Stimulated activated CD4-positive, alpha-beta T cell treated with anti-CD3 and anti-CD28 coated beads, TNF-alpha, amount 100 ng/mL, for 24 hours (primary cell): ENCODE results near the gene MIER1.
"Not testable (repeated sequence)": the region's sequence is repeated elsewhere in the genome, so short reads cannot be mapped to it uniquely, and the experiment has no call there.

Source experiments
- DNase-seq, 3 experiments: peaks; one replicate each; pipeline ENCODE4 v3.0.0-alpha.2; 2020; ENCODE audit warnings: low read depth in 3 of 3

MIER1 gene

DNA sequence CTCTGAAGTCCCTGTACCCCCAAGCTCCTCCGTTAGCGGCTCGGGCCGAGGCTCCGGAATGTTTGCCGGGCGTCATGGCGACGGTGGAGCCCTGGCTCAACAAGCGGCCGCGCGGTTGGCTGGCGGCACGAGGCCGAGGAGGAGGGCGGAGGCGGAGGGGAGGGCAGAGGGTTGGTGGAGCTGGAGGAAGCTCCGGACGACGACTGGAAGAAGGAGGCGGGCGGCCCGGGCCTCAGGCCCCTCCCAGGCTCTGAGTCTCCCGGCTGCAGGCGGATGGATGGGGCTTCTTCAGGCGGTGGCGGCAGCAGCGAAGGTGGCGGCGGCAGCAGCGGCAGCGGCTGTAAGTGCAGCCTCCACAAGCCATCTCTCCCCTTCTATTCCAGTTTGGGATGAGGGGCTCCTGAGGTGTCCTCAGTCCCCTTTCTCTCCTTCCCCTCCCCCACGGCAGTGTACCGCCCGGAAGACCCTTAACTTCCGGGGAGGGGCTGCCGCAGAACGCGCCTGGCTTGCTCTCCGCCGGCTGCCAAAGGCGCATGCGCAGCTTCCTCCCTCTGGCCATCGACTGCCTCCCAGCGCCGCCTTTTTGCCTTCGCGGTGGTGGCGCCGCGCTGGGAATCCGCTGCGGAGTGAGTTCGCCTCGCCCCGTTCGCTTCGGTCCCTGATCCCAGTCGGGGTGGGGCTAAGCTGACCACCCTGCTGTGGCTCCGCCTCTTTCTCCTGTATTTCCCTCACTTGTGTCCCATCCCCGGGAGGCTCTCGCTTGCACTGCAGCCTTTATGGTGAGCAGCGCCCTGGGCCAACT is at the start of gene MIER1, which contains the start of gene DNAI4:
Gene MIER1, plus strand, starts transcription at position 235 of the 802 bp plus-strand sequence. Its CDS starts 39 bp downstream, at position 274.
Gene DNAI4, minus strand, starts transcription at position 101 of the 802 bp plus-strand sequence. Its CDS starts 25 bp downstream, at position 76.
- peak; percentile 93 to 97 (median 96) for DNase-seq

DNA sequence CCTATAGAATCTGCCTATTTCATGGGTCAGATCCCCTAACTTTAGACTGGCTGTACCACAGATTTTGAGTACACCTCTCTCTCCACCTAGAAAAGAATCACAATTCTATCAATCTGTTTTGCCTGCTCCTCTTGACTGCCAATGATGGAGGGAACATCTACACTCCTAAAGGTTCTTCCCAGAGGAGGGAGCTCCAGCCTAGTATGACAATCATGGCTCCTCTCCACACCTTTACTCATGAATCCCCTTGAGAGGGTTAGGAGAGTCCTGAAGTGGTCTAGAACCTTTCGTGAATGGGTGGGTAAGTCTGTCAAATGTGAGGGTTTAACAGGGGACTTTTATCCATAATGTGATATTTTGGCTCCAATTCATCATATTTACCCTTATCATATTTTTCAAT is 48.1 kb upstream of the MIER1 start:
- no peak for DNase-seq

GRCh38 chr1:66889030-66889429 is 35.8 kb upstream of the MIER1 start:
- no peak for DNase-seq

DNA sequence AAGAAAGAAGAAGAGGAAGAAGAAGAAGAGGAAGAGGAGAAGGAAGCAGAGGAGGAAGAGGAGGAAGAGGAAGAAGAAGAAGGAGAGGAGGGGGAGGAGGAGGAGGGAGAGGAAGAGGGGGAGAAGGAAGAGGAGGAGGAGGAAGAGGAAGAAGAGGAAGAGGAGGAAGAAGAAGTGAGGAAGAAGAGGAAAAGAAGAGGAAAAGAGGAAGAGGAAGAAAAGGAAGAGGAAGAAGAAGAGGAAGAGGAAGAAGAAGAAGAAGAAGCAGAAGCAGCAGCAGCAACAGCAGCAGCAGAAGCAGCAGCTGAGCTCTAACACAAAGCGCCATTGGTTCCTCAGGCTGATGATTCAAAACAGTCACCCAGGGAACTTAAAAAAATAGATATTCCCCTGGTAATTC is 34.2 kb upstream of the MIER1 start:
- DNase-seq: no peak

- no peak for DNase-seq
Observed at GRCh38 chr1:66893712-66894111, 31.1 kb upstream of the MIER1 start.

- not testable (repeated sequence) for DNase-seq
Observed at GRCh38 chr1:66915203-66915602, 9.6 kb upstream of the MIER1 start.

DNA sequence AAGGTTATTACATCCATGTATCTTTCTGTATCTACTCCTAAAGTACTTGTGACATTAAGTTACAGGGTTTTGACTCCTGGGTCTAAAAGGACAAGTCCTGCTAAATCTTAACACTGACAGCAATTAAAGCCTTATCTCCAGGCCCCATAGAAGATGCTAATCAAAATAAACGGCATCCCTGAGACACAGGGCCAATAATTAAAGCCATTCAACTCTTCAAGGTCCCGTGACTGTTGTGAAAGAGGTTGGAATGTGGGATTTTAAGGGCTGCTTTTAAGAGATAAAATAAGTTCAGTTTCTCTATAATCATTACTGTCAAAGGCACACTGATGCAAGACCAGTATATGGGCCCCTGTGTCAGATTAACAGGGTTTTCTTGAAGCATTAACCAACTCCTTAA is 8.5 kb upstream of the MIER1 start:
- DNase-seq: no peak

- DNase-seq: no peak
Observed at GRCh38 chr1:66917476-66917875, 7.3 kb upstream of the MIER1 start.

GRCh38 chr1:66919063-66919462 is 5.7 kb upstream of the MIER1 start:
- no peak for DNase-seq

- DNase-seq: no peak
Observed at GRCh38 chr1:66919828-66920227, 5.0 kb upstream of the MIER1 start.

GRCh38 chr1:66920543-66920942 is 4.2 kb upstream of the MIER1 start:
- DNase-seq: no peak

GRCh38 chr1:66925558-66925910 is 744 bp downstream of the MIER1 start:
- DNase-seq: no peak

DNA sequence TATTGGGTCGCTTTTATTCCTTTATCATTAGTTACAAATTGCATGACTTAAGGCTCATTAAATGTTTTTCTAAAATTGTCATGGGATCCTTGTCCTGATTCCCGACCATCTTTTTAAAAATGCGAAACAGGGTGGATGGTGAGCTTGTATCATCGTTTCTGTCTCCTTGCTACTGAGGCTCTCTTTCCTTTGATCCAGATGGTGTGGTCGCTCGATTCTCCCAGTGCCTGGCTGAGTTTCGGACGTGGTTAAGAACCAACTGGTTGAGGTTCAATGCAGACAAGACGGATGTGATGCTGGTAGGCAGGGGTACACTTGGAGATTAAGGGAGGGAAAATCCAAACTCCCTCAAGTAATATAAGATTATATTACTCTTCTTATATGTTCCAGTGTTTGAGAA is 1.2 kb downstream of the MIER1 start:
- DNase-seq: no peak

GRCh38 chr1:66927528-66927927 is 2.7 kb downstream of the MIER1 start:
- DNase-seq: no peak

- no peak for DNase-seq
Observed at GRCh38 chr1:66929146-66929688, 4.4 kb downstream of the MIER1 start.

GRCh38 chr1:66929691-66929998 is 4.9 kb downstream of the MIER1 start:
- DNase-seq: no peak

GRCh38 chr1:66929999-66930822 is 5.4 kb downstream of the MIER1 start:
- peak; percentile 79 to 92 (median 84) for DNase-seq

- no peak for DNase-seq
Observed at GRCh38 chr1:66930823-66931174, 6.0 kb downstream of the MIER1 start.

DNA sequence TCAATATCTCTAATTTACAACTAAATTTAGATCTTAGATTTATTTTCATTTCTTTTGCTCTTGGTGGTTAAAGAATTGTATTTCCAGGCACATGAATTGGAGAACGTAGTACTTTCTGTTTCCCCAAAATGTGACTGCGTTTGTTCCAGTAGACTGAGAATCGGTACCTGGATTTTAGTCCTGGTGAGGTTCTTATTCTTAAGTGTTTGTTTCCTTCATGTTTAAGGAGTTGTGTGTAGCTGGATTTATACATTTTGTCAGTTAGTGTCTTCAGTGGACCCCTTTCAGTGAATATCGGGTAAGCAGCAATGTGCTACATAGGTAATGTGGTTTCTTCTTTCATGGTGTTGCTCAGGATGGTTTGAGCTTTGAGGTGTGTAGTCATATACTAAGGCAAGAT is 6.8 kb downstream of the MIER1 start:
- no peak for DNase-seq

DNA sequence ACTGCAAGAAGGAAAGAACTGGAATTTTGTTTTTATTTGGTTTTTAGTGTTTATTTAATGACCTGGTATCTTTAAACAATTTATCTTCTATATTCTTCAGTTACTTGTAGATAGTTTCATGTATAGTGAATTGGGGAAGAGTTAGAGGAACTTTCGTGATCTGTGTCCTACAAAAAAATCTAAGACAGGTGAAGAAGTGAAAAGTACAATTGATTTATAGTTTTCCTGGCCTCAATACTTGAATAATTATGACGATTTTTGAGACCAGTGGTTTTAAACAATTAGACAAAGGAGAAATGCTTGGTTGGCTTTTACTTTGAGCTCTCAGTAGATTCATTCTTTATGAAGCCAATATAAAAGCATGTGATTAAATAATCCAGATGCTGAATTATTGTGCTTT is 7.5 kb downstream of the MIER1 start:
- DNase-seq: no peak

- no peak for DNase-seq
Observed at GRCh38 chr1:66933887-66934700, 9.3 kb downstream of the MIER1 start.
